ENCODE measurements around the gene BIRC6.

Gene BIRC6

GRCh38 chr2:32376756-32377155 lies 19.9 kb downstream of the BIRC6 start:
- DNase-seq (ENCODE audit: low spot score): no peak

GRCh38 chr2:32377928-32378327 lies 21.1 kb downstream of the BIRC6 start:
- DNase-seq (ENCODE audit: low spot score): no peak

GRCh38 chr2:32379352-32379751 lies 22.5 kb downstream of the BIRC6 start:
- DNase-seq (ENCODE audit: low spot score): no peak

- DNase-seq (ENCODE audit: low spot score): no peak
Measured at GRCh38 chr2:32383858-32384257, 27.0 kb downstream of the BIRC6 start.

GRCh38 chr2:32384529-32384928 lies 27.7 kb downstream of the BIRC6 start:
- no peak for DNase-seq (ENCODE audit: low spot score)

GRCh38 chr2:32386739-32387138 lies 29.9 kb downstream of the BIRC6 start:
- no peak for DNase-seq (ENCODE audit: low spot score)

GRCh38 chr2:32399221-32399620 lies 42.4 kb downstream of the BIRC6 start:
- DNase-seq (ENCODE audit: low spot score): no peak

GRCh38 chr2:32402091-32402490 lies 45.3 kb downstream of the BIRC6 start:
- no peak for DNase-seq (ENCODE audit: low spot score)

- no peak for DNase-seq (ENCODE audit: low spot score)
Measured at GRCh38 chr2:32403782-32404181, 47.0 kb downstream of the BIRC6 start.

GRCh38 chr2:32404691-32405090 lies 47.9 kb downstream of the BIRC6 start:
- DNase-seq (ENCODE audit: low spot score): no peak

GRCh38 chr2:32416519-32416918 lies 59.7 kb downstream of the BIRC6 start:
- DNase-seq (ENCODE audit: low spot score): no peak

GRCh38 chr2:32417659-32418058 lies 60.8 kb downstream of the BIRC6 start:
- no peak for DNase-seq (ENCODE audit: low spot score)

- DNase-seq (ENCODE audit: low spot score): no peak
Measured at GRCh38 chr2:32418778-32419177, 62.0 kb downstream of the BIRC6 start.

GRCh38 chr2:32422133-32422532 lies 65.3 kb downstream of the BIRC6 start:
- no peak for DNase-seq (ENCODE audit: low spot score)

- DNase-seq (ENCODE audit: low spot score): no peak
Measured at GRCh38 chr2:32423536-32423935, 66.7 kb downstream of the BIRC6 start.

GRCh38 chr2:32424739-32425138 lies 67.9 kb downstream of the BIRC6 start:
- DNase-seq (ENCODE audit: low spot score): no peak

GRCh38 chr2:32425719-32426141 lies 68.9 kb downstream of the BIRC6 start:
- DNase-seq (ENCODE audit: low spot score): no peak

GRCh38 chr2:32427672-32428610 lies 71.1 kb downstream of the BIRC6 start:
- no peak for DNase-seq (ENCODE audit: low spot score)

GRCh38 chr2:32430804-32431203 lies 74.0 kb downstream of the BIRC6 start:
- no peak for DNase-seq (ENCODE audit: low spot score)

- no peak for DNase-seq (ENCODE audit: low spot score)
Measured at GRCh38 chr2:32436150-32436549, 79.3 kb downstream of the BIRC6 start.

GRCh38 chr2:32442020-32442467 lies 85.2 kb downstream of the BIRC6 start:
- DNase-seq (ENCODE audit: low spot score): no peak

GRCh38 chr2:32446369-32446768 lies 89.5 kb downstream of the BIRC6 start:
- DNase-seq (ENCODE audit: low spot score): no peak

GRCh38 chr2:32450851-32451250 lies 94.0 kb downstream of the BIRC6 start:
- DNase-seq (ENCODE audit: low spot score): no peak

Measured in HuH-7 (cell line).